Esophagus muscularis mucosa (tissue), 4 donors: ENCODE measurements around the gene ARFGAP1. TPM values are rescaled to one million over a fixed set of nuclear protein-coding genes. Genes with fewer than 3 reads are reported as not detected.
A peak's percentile ranks its signal among the peaks of the same experiment; 100 is the strongest.

Experiments
- DNase-seq: peaks from one replicate; pipeline ENCODE4 v3.0.0-alpha.2; 2017; ENCODE audit errors: extremely low spot score
- H3K27ac ChIP-seq, 4 donors: fragments of 200-600 bp; sonication (generic); replicated peaks in 1 of 4; 1 replicate in 3 of 4; 2 replicates in 1 of 4; pipeline ENCODE4 v1.5.1; 2016 to 2019; ENCODE audit warnings: mild to moderate bottlenecking in 1 of 4
- H3K27me3 ChIP-seq, 4 donors: fragments of 200-600 bp; sonication (generic); one replicate each; pipeline versions ENCODE4 v1.5.1 to v1.6.0; 2016 to 2019
- H3K36me3 ChIP-seq, 4 donors: fragments of 200-600 bp; sonication (generic); one replicate each; pipeline ENCODE4 v1.5.1; 2016 to 2019
- H3K4me1 ChIP-seq, 4 donors: fragments of 200-600 bp; sonication (generic); one replicate each; pipeline ENCODE4 v1.5.1; 2016 to 2019
- H3K4me3 ChIP-seq, 4 donors: fragments of 200-600 bp; sonication (generic); 1 replicate in 2 of 4; 2 replicates in 2 of 4; pipeline ENCODE4 v1.5.1; 2016 to 2019; ENCODE audit warnings: mild to moderate bottlenecking in 4 of 4, moderate library complexity in 1 of 4
- H3K9me3 ChIP-seq, 4 donors: fragments of 200-600 bp; sonication (generic); 1 replicate in 3 of 4; 2 replicates in 1 of 4; pipeline ENCODE4 v1.5.1; 2016 to 2019
- EP300 ChIP-seq: sonication (generic); formaldehyde crosslinking; IDR thresholded peaks from one replicate; pipeline ENCODE4 v1.6.1; 2017; ENCODE audit warnings: antibody characterized with exemption
- POLR2A ChIP-seq: fragments of 450-650 bp; IDR thresholded peaks from one replicate; pipeline ENCODE4 v1.6.1; 2017; ENCODE audit warnings: antibody characterized with exemption, moderate library complexity, mild to moderate bottlenecking, low read depth
- POLR2AphosphoS5 ChIP-seq, 2 donors: sonication (generic); formaldehyde crosslinking; IDR thresholded peaks; one replicate each; pipeline ENCODE4 v1.6.1; 2017; ENCODE audit warnings: antibody characterized with exemption in 2 of 2
- whole genome bisulfite sequencing: methylation state at CpG from one replicate; pipeline ENCODE4 v1.1.5; 2018; 5-methylcytosine and 5-hydroxymethylcytosine counted together
- intact Hi-C: fragments of 100-400 bp; cut with DNase I; formaldehyde crosslinking; loops from one replicate; pipeline ENCODE4 v1.15.1; 2023
- total RNA-seq, 4 donors: library from RNA; depleted of rRNA; stranded (reverse); fragments of >200 nt; gene quantifications; one replicate each; pipeline versions ENCODE4 v1.1.0 to v1.2.1, GENCODE V29; 2016
- TF ChIP-seq, protein P1 (sequence below), 3 experiments: fragments of 200-600 bp in 2 of 3; fragments of 450-650 bp in 1 of 3; sonication (generic) in 2 of 3; IDR thresholded peaks; one replicate each; pipeline ENCODE4 v1.5.1; 2017 to 2019; ENCODE audit warnings: antibody characterized with exemption in 3 of 3, mild to moderate bottlenecking in 2 of 3, moderate library complexity in 1 of 3

ARFGAP1 gene
- total RNA-seq, 4 donors from 2014 or later, result 35.8 to 50.9 (median 39.5) TPM

- H3K4me3 ChIP-seq, result no peak overlapping the region
- H3K27ac ChIP-seq, result no peak overlapping the region
- 92% methylated on average over 14 of the region's 28 CpGs for WGBS
- H3K27me3 ChIP-seq, result peaks cover 0 to 27% (median 0%) of the 10 kb centered on the region in 4 donors
- peaks cover 0 to 11% (median 3%) of the 10 kb centered on the region in 4 donors for H3K4me1 ChIP-seq
- DNase-seq, result no peak
- H3K9me3 ChIP-seq, result no peaks in the 10 kb centered on the region
- TF ChIP-seq, protein P1, sequence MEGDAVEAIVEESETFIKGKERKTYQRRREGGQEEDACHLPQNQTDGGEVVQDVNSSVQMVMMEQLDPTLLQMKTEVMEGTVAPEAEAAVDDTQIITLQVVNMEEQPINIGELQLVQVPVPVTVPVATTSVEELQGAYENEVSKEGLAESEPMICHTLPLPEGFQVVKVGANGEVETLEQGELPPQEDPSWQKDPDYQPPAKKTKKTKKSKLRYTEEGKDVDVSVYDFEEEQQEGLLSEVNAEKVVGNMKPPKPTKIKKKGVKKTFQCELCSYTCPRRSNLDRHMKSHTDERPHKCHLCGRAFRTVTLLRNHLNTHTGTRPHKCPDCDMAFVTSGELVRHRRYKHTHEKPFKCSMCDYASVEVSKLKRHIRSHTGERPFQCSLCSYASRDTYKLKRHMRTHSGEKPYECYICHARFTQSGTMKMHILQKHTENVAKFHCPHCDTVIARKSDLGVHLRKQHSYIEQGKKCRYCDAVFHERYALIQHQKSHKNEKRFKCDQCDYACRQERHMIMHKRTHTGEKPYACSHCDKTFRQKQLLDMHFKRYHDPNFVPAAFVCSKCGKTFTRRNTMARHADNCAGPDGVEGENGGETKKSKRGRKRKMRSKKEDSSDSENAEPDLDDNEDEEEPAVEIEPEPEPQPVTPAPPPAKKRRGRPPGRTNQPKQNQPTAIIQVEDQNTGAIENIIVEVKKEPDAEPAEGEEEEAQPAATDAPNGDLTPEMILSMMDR (IDR thresholded peaks at IDR 0.05), result no peak
- TF ChIP-seq EP300 (no peak), POLR2AphosphoS5 (IDR thresholded peaks at IDR 0.05) (no peak), POLR2A (no peak)
- intact Hi-C loops, result no loop called here
- peaks cover 20 to 58% (median 51%) of the 10 kb centered on the region in 4 donors for H3K36me3 ChIP-seq
Observed at GRCh38 chr20:63288581-63289251, 16.1 kb downstream of the ARFGAP1 start.

DNA sequence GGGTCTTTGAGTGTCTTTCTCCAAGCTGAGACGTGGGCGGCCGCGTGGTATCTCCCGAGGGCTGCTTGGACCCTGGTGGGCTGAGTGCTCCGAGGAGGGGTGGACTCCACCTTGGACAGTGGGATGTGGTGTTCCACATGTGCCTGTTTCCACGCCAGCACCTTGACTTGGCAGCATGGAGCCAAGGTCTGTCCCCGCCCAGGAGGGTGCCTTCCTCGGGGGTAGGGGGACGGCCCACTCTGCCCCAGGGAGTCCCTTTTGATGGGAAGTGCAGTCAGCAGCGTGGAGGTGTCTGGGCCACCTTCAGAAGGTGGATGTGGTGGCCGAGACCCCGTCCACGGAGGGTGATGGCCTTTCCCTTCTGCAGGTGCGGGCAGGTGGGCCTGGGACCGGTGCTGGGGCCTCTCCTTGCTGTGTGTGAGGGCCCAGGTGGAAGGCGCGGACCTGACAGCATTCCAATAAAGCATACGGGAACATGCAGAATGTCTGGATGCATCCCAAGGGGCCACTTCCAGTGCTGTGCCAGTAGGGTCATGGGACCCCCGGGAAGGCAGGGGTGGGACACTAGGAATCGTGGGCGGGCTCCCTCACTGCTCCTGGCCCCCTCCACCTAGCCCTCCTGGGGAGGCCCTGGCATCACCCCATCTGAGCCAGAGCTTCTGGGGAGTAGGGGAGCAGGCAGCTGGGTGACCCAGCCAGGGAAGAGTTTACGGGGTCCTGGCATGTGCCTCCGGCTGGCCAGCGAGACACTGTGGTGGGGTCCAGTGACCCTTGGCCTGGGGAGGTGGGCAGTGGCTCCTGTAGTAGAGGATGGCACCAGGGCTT, 16.9 kb downstream of the ARFGAP1 start:
- DNase-seq, result no peak
- Histone ChIP-seq H3K9me3 (no peaks in the 10 kb centered on the region), H3K36me3 (peaks cover 20 to 50% (median 45%) of the 10 kb centered on the region in 4 donors), H3K4me3 (no peak overlapping the region), H3K4me1 (peaks cover 0 to 11% (median 3%) of the 10 kb centered on the region in 4 donors), H3K27ac (no peak overlapping the region), H3K27me3 (peaks cover 0 to 35% (median 0%) of the 10 kb centered on the region in 4 donors)
- WGBS, result 77% methylated on average over 11 of the region's 25 CpGs
- intact Hi-C loops, result no loop called here
- TF ChIP-seq POLR2A (no peak), POLR2AphosphoS5 (IDR thresholded peaks at IDR 0.05) (no peak), EP300 (no peak)
- TF ChIP-seq, protein P1 (IDR thresholded peaks at IDR 0.05), result no peak

DNA sequence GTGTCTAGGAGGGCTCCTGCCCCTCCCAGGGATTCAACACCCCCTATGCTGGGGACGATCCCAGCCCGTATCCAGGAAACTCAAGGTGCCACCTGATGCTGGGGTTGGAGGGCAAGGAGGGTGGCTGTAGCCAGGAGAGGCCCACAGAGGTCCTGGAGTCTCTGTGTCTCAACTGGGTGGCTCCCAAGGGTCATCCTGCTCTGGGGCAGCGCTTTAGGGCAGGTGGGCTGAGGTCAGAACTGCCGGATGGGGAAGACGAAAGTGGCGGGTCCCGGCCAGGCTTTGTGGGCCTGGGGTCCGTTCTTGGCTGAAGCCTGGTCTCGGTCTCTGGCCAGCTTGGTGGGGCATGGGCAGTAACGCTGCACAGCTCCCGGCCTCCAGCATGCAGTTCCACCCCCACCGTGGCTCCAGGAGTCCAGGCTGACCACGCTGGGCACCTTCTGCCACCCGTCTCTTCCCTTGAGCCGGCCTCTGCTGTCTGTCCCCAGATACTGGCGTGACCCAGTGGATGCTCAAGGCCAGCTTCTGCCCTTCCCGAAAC, 17.6 kb downstream of the ARFGAP1 start:
- TF ChIP-seq EP300, result no peak
- no peak for TF ChIP-seq POLR2A
- TF ChIP-seq, protein P1 (IDR thresholded peaks at IDR 0.05), result no peak
- no peak for TF ChIP-seq POLR2AphosphoS5 (IDR thresholded peaks at IDR 0.05)
- Histone ChIP-seq H3K4me1 (peaks cover 0 to 11% (median 3%) of the 10 kb centered on the region in 4 donors), H3K27me3 (peaks cover 0 to 42% (median 2%) of the 10 kb centered on the region in 4 donors), H3K4me3 (no peak overlapping the region), H3K9me3 (no peaks in the 10 kb centered on the region), H3K27ac (no peak overlapping the region), H3K36me3 (peaks cover 20 to 43% (median 42%) of the 10 kb centered on the region in 4 donors)
- no peak for DNase-seq
- 80% methylated on average over 15 of the region's 17 CpGs for WGBS
- intact Hi-C loops, result no loop called here

- TF ChIP-seq, protein P1 (IDR thresholded peaks at IDR 0.05), result peak; percentile 46 to 74 (median 52)
- no peak for TF ChIP-seq EP300
- no peak for TF ChIP-seq POLR2A
- Histone ChIP-seq H3K4me1 (peaks cover 0 to 11% (median 3%) of the 10 kb centered on the region in 4 donors), H3K9me3 (no peaks in the 10 kb centered on the region), H3K4me3 (no peak overlapping the region), H3K27ac (no peak overlapping the region), H3K27me3 (peaks cover 0 to 48% (median 8%) of the 10 kb centered on the region in 4 donors), H3K36me3 (peaks cover 19 to 37% (median 35%) of the 10 kb centered on the region in 4 donors)
- intact Hi-C loops, result no loop called here
- DNase-seq, result no peak
- WGBS, result 60% methylated on average over 3 of the region's 26 CpGs
Observed at GRCh38 chr20:63290677-63291472, 18.3 kb downstream of the ARFGAP1 start.
